Stimulated activated naive B cell treated with anti-CD40 and anti-IgM and Interleukin-4, amounts not matched to agents 10 μg/mL and 1 μg/mL and 100 μg/mL, for 72 hours (primary cell): Measurements from ENCODE around the gene BCORL1.

Source experiments
- ATAC-seq, 2 donors: fragments of 150-1000 bp; cut with Tn5 transposase; replicated peaks; 2 replicates each; pipeline ENCODE4 v1.10.0; 2021; ENCODE audit warnings: moderate library complexity in 1 of 2
- DNase-seq: peaks from one replicate; pipeline ENCODE4 v3.0.0; 2021
- H3K27ac Mint-ChIP-seq: one replicate; pipeline ENCODE4 v1.8.0; 2022; ENCODE audit warnings: mild to moderate bottlenecking, mixed read lengths
- H3K27me3 Mint-ChIP-seq, 2 donors: one replicate each; pipeline ENCODE4 v1.8.0; 2022; ENCODE audit warnings: mixed read lengths in 2 of 2
- H3K36me3 Mint-ChIP-seq, 2 donors: one replicate each; pipeline ENCODE4 v1.8.0; 2022; ENCODE audit warnings: mixed read lengths in 2 of 2, mild to moderate bottlenecking in 1 of 2
- H3K4me1 Mint-ChIP-seq, 2 donors: one replicate each; pipeline ENCODE4 v1.8.0; 2022; ENCODE audit warnings: mixed read lengths in 2 of 2, mild to moderate bottlenecking in 1 of 2
- H3K4me3 Mint-ChIP-seq, 2 donors: one replicate each; pipeline ENCODE4 v1.8.0; 2022; ENCODE audit warnings: mild to moderate bottlenecking in 2 of 2, mixed read lengths in 2 of 2, moderate library complexity in 1 of 2
- H3K9me3 Mint-ChIP-seq, 2 donors: one replicate each; pipeline ENCODE4 v1.8.0; 2022; ENCODE audit warnings: mixed read lengths in 2 of 2, mild to moderate bottlenecking in 1 of 2

Gene BCORL1

DNA sequence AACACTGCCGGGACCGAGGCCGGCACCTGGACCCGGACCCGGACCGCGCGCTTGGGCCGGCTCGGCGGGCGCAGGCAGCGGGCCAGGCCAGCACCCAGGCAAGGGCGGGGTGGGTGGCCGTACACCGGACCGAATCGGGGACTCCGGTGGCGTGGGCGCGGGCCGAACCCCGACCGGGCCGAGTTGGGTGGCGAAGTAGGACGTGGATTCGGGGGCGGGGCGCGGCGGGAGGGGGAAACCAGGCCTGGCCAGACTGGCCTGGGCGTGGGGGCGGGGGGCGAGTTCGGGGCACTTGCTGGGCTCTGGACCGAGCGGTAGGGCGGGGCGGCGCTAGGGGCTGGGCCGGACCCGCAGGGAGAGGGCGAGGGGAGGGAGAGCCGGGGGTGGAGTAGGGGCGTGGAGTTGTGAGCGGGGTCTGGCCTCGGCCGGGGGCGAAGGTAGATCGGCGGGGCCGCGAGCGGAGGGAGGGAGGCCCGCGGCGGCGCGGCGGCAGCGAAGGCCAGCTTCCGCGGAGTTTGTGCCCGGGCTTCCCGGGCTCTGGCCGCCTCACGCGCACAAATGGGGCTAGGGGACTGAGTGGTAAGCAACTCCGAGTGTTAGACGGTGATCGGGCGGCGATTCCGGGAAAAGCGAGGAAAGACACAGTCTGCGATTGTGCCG, 1.8 kb upstream of the BCORL1 start:
- H3K4me3 Mint-ChIP-seq = no peak overlapping the region
- ATAC-seq (peak in 1 of 2 donors; percentile 22), DNase-seq (no peak)
- no peaks in the 10 kb centered on the region for H3K27me3 Mint-ChIP-seq
- H3K27ac Mint-ChIP-seq = no peak overlapping the region
- H3K36me3 Mint-ChIP-seq = no peaks in the 10 kb centered on the region
- H3K4me1 Mint-ChIP-seq = peaks cover 5 to 11% of the 10 kb centered on the region in 2 donors
- H3K9me3 Mint-ChIP-seq = no peaks in the 10 kb centered on the region

DNA sequence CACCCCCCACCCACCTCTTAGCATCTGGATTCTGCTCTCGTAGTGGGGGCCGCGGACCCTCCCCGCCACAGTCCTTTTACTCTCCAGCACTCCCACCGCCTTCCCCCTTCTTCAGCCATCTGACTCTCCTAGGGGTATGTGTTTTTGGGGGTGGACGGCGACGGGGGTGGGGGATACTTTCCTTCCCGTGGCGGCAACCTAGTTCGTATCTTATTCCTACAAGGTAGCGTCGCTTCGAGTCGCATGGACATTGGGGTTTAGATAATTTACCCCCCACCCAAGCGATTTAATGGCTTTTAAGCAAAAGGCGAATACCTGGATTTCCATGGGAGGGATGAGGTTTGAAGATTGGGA, 1.3 kb upstream of the BCORL1 start:
- Mint-ChIP-seq H3K9me3 (no peaks in the 10 kb centered on the region), H3K4me1 (peaks cover 5 to 11% of the 10 kb centered on the region in 2 donors), H3K27ac (peak overlapping the region; percentile 14), H3K36me3 (no peaks in the 10 kb centered on the region), H3K4me3 (no peak overlapping the region), H3K27me3 (no peaks in the 10 kb centered on the region)
- no peak for DNase-seq
- ATAC-seq = no peak

DNA sequence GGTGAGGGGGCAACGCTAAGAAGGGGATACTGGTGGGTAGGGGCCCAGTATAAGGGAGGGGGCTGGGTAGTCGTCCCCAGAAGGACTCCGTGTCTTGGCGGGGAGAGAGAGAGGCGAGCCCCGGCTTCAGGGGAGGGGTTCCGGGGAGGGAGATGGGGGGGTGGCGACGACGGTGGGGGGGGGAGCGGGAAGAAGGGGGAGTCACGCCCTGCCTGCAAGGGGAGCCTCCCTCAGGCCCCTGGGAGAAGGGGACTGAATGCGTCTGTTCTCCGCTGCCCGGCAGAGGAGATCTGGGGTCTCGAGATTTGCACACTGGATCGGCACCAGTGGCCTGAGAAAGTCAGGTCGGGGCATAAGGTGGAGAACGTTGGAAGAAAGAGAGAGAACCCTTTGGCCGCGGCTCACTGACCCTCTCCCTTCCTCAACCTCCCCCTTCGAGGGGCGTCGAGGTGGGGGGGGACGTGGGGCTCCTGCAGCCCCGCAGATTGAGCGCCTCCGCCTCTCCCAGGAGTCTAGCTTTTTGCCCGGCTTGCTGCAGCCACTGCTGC, 609 bp upstream of the BCORL1 start:
- no peak overlapping the region for H3K4me3 Mint-ChIP-seq
- ATAC-seq (no peak), DNase-seq (no peak)
- H3K27me3 Mint-ChIP-seq = no peaks in the 10 kb centered on the region
- no peaks in the 10 kb centered on the region for H3K36me3 Mint-ChIP-seq
- H3K27ac Mint-ChIP-seq = peak overlapping the region; percentile 79
- H3K4me1 Mint-ChIP-seq = peaks cover 5 to 11% of the 10 kb centered on the region in 2 donors
- no peaks in the 10 kb centered on the region for H3K9me3 Mint-ChIP-seq

DNA sequence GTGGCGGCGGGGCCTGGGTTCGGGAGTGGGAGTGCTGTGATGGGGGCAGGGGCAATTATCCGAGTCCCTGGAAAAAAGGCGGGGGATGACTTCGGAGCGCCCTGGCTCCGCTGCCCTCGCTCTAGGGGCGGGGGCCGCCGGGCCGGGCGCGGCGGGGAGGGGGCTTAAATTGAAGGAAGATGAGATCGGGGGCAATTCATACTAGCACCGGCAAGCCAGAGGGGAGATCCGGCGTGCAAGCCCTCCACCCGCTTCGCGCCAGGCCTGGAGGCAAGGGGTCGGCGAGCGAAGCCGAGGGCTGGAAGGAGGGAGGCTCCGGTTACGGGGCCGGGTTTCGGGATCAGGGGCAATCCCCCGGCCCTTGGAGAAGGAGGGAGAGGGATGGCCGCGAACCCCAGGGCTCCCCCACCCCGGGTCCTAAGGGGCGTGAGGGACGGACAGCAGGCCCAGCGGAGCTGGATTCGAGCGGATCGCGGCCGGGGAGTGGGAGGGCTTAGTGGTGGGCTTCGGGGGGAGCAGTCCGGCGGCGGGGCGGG, 1.2 kb downstream of the BCORL1 start:
- no peak for ATAC-seq
- H3K4me3 Mint-ChIP-seq = no peak overlapping the region
- H3K4me1 Mint-ChIP-seq = peaks cover 5 to 17% of the 10 kb centered on the region in 2 donors
- no peaks in the 10 kb centered on the region for H3K9me3 Mint-ChIP-seq
- DNase-seq = no peak
- no peaks in the 10 kb centered on the region for H3K27me3 Mint-ChIP-seq
- H3K27ac Mint-ChIP-seq = no peak overlapping the region
- H3K36me3 Mint-ChIP-seq = no peaks in the 10 kb centered on the region

DNA sequence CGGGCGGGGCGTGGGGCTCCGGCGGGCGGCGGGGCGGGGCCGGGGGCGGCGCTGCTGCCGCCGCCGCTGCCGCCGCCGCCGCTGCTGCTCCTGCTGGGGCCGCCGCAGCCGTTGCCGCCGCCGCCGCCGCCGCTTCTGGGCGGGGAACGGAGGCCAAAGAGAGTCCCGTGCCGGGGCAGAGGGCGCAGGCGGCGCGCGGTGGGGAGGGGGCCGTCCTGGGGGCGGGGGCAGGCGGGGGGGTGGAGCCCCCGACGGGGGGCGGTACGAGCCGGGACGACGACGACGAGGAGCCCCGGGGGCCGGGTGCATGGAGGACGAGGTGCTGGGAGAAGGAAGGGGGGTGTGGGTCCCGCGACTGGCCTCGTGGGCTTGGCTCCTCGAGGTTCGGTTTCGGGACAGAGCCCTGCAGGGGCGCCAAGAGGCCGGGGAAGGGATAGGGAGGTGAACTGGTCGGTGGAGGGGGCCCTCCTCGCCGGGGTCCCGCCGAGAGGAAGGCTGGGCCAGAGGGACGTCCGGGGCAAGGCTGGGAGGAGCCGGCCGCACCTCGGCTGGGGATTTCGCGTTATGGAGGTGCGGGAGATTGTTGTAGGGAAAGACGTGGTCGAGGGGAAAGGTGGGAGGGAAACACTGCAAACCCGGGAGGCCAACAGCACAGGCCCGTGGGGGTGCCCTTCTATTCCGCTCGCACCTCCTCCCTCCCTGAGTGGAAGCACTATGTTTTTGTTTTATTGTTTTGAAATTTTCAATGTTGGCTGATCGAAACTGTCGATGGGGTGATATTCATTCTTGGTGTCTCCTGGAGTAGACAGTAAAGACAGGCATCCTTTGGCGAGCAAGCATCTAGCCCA, 1.9 kb downstream of the BCORL1 start:
- H3K27ac Mint-ChIP-seq = no peak overlapping the region
- H3K9me3 Mint-ChIP-seq = no peaks in the 10 kb centered on the region
- no peak for ATAC-seq
- H3K36me3 Mint-ChIP-seq = no peaks in the 10 kb centered on the region
- peak; percentile 3 for DNase-seq
- H3K4me1 Mint-ChIP-seq = peaks cover 5 to 17% of the 10 kb centered on the region in 2 donors
- H3K27me3 Mint-ChIP-seq = no peaks in the 10 kb centered on the region
- peak overlapping the region in 1 of 2 donors; percentile 85 for H3K4me3 Mint-ChIP-seq

DNA sequence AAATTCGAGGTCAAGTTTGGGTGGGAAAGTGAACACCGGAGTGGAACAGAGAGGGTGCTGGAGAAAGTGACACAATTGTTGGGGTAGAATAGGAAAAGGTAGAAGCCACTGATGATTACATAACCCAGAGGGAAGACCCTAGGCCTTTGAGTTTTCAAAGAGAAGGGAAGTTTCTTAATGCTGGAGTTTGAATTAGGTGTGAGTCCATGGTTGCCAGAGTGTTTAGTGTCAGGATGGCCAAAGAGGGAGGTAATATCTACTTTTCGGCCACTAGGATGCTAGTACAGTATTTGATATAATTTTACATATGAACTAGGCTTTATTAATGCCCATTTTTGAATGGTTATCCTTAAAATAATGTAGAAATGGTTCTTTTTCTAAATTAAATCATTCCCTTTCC, 5.4 kb downstream of the BCORL1 start:
- Mint-ChIP-seq H3K27ac (no peak overlapping the region), H3K27me3 (no peaks in the 10 kb centered on the region), H3K9me3 (no peaks in the 10 kb centered on the region), H3K4me1 (peaks cover 3 to 17% of the 10 kb centered on the region in 2 donors), H3K36me3 (no peaks in the 10 kb centered on the region), H3K4me3 (no peak overlapping the region)
- ATAC-seq (no peak), DNase-seq (no peak)

DNA sequence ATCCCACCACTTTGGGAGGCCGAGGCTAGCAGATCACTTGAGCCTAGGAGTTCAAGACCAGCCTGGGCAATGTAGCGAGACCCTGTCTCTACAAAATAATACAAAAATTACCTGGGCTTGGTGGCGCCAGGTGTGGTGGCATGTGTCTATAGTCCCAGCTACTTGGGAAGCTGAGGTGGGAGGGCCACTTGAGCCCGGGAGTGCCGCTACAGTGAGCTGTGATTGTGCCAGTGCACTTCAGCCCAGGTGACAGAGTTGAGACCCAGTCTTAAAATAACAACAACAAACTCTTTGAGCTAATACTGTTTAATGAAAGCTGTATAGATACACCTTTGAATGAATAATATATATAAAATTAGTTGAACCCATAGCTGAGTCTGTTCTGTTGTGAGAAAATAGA, 9.7 kb downstream of the BCORL1 start:
- no peaks in the 10 kb centered on the region for H3K9me3 Mint-ChIP-seq
- H3K4me1 Mint-ChIP-seq = peaks cover 0 to 10% of the 10 kb centered on the region in 2 donors
- DNase-seq (no peak), ATAC-seq (no peak)
- H3K4me3 Mint-ChIP-seq = no peak overlapping the region
- no peak overlapping the region for H3K27ac Mint-ChIP-seq
- peaks cover 0 to 2% of the 10 kb centered on the region in 2 donors for H3K36me3 Mint-ChIP-seq
- H3K27me3 Mint-ChIP-seq = no peaks in the 10 kb centered on the region

DNA sequence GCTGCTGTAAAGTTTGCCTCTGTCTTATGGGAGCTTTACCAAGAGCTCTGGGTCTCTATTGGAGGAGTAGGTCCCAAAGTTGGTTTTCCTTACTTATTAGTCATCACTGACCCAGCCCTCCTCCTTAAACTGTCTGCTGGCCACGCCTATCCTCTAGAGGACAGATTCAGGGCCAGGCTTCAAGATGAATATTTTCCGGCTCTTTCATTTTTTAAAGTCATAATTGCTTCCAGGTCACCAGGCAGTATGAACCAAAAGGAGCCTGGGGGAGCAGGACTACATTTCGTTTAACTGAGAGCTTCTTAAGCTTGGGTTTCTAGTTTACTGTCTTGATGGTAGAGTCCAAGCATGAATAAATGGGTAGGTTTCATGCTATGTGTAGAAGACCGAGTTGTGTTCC, 13.7 kb downstream of the BCORL1 start:
- Mint-ChIP-seq H3K4me3 (no peak overlapping the region), H3K9me3 (no peaks in the 10 kb centered on the region), H3K27me3 (no peaks in the 10 kb centered on the region), H3K27ac (no peak overlapping the region), H3K4me1 (peaks cover 0 to 8% of the 10 kb centered on the region in 2 donors), H3K36me3 (peaks cover 0 to 2% of the 10 kb centered on the region in 2 donors)
- DNase-seq (no peak), ATAC-seq (no peak)

DNA sequence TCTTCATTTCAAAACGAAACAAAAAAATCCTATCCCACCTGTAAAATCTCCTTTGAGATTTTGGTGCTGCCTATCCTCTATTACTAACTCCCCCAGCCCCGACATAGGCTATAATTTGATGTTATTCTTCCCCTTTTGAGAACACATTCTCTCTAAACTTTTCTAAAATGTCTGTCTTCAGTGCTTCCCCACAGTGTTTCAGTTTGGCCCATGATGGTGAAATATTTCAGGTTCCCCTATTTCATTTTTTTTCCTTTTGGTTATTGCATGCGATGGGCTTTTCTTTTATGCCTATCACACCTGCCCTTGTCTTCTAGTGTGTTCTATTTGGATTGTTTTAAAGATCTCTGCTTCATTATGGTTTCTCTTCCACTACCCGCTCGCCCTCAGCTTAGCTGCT, 14.7 kb downstream of the BCORL1 start:
- Mint-ChIP-seq H3K27me3 (no peaks in the 10 kb centered on the region), H3K27ac (no peak overlapping the region), H3K36me3 (peaks cover 0 to 2% of the 10 kb centered on the region in 2 donors), H3K9me3 (no peaks in the 10 kb centered on the region), H3K4me3 (no peak overlapping the region), H3K4me1 (peaks cover 4 to 18% of the 10 kb centered on the region in 2 donors)
- ATAC-seq (no peak), DNase-seq (no peak)

DNA sequence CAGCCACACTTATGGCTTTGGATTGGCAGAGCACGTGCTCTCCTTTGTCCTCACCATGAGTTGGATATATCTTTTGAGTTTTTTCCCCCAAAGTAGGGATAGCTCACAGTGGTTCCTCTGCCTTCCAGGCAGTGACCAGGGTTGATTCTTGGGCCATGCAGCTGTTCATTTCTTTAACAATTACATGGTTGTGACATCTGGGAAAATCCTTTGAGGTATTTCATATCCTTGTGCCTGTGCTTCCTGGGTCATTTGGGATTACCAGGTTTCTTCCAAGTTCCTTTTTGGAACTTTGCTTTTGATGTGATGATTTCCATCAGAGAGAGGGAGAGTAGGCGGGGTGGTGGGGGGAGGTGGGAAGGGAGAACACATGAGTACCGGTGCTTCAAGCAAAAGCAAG, 15.6 kb downstream of the BCORL1 start:
- peaks cover 0 to 2% of the 10 kb centered on the region in 2 donors for H3K36me3 Mint-ChIP-seq
- no peak overlapping the region for H3K4me3 Mint-ChIP-seq
- no peak overlapping the region for H3K27ac Mint-ChIP-seq
- H3K4me1 Mint-ChIP-seq = peaks cover 5 to 19% of the 10 kb centered on the region in 2 donors
- H3K9me3 Mint-ChIP-seq = no peaks in the 10 kb centered on the region
- no peak for ATAC-seq
- no peaks in the 10 kb centered on the region for H3K27me3 Mint-ChIP-seq
- no peak for DNase-seq

DNA sequence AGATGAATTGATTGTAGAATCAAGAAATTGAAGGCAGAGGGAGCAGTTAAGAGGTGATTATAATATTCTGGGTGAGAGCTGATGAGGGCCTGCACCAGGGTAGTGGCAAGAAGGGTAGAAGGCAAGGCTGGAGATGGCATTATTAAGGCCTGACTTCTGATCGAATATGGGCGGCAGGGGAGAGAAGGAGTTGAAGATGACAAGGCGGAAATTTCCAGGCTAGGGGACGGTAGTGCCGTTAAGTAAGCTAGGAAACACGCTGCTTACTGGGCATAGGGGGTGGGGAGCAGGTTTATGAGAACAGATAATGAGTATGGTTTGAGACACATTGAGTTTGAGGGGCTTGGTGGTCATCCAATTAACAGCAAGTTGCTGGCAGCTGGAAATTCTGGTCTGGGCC, 19.5 kb downstream of the BCORL1 start:
- no peaks in the 10 kb centered on the region for H3K27me3 Mint-ChIP-seq
- H3K27ac Mint-ChIP-seq = no peak overlapping the region
- peaks cover 0 to 8% of the 10 kb centered on the region in 2 donors for H3K36me3 Mint-ChIP-seq
- DNase-seq = no peak
- no peak for ATAC-seq
- no peaks in the 10 kb centered on the region for H3K9me3 Mint-ChIP-seq
- H3K4me1 Mint-ChIP-seq = peaks cover 5 to 17% of the 10 kb centered on the region in 2 donors
- no peak overlapping the region for H3K4me3 Mint-ChIP-seq

DNA sequence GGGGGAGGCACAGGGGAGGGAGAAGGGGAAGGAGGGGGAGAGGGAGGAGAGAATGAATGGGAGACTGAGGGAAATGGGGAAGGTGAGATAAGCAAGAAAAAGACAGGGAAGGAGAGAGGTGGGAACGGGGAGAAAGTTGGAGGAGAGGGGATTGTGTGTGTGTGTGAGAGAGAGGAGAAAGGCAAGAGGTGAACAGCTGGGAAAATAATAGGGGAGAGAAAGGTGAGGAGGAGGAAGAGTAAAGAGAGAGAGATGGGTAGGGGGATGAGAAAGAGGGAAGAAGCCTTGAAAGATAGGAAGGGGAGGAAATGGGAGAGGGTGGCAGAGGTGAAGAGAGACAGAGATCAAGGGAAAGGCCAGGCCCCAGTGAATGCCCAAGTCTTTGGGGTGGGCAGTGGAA, 20.1 kb downstream of the BCORL1 start:
- Mint-ChIP-seq H3K9me3 (no peaks in the 10 kb centered on the region), H3K27me3 (no peaks in the 10 kb centered on the region), H3K4me1 (peaks cover 5 to 11% of the 10 kb centered on the region in 2 donors), H3K27ac (no peak overlapping the region), H3K4me3 (no peak overlapping the region), H3K36me3 (peaks cover 0 to 8% of the 10 kb centered on the region in 2 donors)
- ATAC-seq (no peak), DNase-seq (no peak)

DNA sequence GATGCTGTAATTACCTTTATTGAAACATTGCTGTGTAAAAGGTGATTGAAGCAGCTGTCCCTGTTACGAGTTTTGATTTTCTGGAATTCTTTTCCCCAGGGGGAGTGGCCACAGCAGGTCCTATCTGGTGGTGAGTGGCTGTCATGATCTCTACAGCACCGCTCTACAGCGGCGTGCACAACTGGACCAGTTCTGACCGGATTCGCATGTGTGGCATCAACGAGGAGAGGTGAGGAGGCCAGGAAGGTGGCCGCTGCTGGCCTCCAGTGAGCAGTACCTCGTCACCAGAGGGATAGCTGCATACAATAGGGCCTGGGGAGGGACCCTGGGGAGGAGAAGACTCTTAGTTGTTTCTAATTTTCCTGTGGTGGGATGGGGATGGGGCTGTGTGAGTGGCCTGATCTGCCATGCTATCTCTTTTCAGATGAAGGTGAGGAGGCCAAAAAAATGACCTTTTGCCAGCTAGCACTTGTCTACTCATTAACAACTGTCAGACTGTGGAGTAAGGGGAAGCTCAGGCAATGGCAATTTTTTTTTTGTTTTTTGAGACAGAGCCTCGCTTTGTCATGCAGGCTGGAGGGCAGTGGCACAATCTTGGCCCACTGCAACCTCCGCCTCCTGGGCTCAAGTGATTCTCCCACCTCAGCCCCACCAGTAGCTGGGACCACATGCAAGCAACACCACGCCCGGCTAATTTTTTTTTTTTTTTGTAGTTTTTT, 22.8 kb downstream of the BCORL1 start:
- no peak overlapping the region for H3K4me3 Mint-ChIP-seq
- peaks cover 5 to 11% of the 10 kb centered on the region in 2 donors for H3K4me1 Mint-ChIP-seq
- H3K36me3 Mint-ChIP-seq = peaks cover 0 to 8% of the 10 kb centered on the region in 2 donors
- no peaks in the 10 kb centered on the region for H3K27me3 Mint-ChIP-seq
- no peak overlapping the region for H3K27ac Mint-ChIP-seq
- ATAC-seq = no peak
- DNase-seq = no peak
- no peaks in the 10 kb centered on the region for H3K9me3 Mint-ChIP-seq

DNA sequence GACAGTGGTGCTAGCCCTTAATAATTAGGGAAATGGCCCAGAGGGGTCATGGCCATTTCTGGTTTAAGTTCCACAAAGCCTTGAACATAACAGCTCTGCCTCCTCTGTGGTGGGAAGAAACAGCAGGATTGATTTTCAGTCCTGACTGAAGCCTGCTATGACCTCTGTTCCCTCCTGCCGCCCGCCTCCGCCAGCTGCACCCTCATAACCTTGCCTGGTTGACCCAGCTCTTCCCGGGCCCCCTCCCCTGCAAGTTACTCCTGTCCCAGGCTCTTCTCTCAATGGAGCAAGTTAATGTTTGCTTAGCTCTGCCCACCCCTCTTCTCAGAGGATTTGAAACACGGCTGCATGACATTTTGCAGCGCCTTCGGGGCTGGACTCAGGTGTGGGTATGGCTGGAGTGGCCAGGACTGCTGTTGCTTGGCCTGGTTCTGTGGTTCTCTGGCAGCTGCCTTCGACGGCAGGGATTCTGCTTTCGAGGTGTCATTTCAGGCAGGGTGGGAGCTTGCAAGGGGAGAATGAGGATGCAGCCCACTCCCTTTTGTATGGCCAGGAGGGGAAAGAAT, 27.3 kb downstream of the BCORL1 start:
- Mint-ChIP-seq H3K36me3 (peaks cover 14 to 23% of the 10 kb centered on the region in 2 donors), H3K4me1 (no peaks in the 10 kb centered on the region), H3K27me3 (no peaks in the 10 kb centered on the region), H3K27ac (no peak overlapping the region), H3K9me3 (no peaks in the 10 kb centered on the region), H3K4me3 (no peak overlapping the region)
- DNase-seq = no peak
- no peak for ATAC-seq
